Testis (tissue), 2 donors: Measurements from ENCODE around the gene ATF7.

Source experiments
- POLR2A ChIP-seq: fragments of 450-650 bp; IDR thresholded peaks from one replicate; pipeline ENCODE4 v1.6.1; 2017; ENCODE audit warnings: antibody characterized with exemption, mild to moderate bottlenecking, moderate library complexity
- TF ChIP-seq, protein P1 (sequence below), 3 experiments: fragments of 450-650 bp in 2 of 3; fragments of 200-600 bp in 1 of 3; sonication (generic) in 1 of 3; IDR thresholded peaks; one replicate each; pipeline ENCODE4 v1.5.1; 2016 to 2019; ENCODE audit warnings: antibody characterized with exemption in 3 of 3, mild to moderate bottlenecking in 2 of 3, moderate library complexity in 1 of 3

DNA sequence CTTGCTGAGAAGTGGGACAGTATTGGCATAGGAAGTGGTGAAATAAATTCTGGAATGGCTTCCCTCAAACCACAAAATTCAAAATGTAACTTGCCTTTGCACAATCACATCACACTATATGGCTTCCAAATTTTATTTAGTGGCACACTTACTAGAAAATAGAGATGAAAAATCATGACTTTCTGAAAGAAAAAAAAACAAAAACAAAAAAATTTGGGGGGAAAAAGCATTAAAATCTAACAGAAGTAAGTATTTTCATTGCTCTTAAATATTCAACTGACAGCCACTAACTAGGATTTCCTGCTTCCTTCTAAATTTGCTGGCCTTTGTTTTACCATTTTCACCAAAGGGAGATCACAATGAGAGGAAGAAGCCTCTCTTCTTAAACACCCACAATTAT is 23.0 kb downstream of the ATF7 start:
- TF ChIP-seq, protein P1, sequence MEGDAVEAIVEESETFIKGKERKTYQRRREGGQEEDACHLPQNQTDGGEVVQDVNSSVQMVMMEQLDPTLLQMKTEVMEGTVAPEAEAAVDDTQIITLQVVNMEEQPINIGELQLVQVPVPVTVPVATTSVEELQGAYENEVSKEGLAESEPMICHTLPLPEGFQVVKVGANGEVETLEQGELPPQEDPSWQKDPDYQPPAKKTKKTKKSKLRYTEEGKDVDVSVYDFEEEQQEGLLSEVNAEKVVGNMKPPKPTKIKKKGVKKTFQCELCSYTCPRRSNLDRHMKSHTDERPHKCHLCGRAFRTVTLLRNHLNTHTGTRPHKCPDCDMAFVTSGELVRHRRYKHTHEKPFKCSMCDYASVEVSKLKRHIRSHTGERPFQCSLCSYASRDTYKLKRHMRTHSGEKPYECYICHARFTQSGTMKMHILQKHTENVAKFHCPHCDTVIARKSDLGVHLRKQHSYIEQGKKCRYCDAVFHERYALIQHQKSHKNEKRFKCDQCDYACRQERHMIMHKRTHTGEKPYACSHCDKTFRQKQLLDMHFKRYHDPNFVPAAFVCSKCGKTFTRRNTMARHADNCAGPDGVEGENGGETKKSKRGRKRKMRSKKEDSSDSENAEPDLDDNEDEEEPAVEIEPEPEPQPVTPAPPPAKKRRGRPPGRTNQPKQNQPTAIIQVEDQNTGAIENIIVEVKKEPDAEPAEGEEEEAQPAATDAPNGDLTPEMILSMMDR (IDR thresholded peaks at IDR 0.05), result no peak
- no peak for TF ChIP-seq POLR2A
